Epithelial cell of proximal tubule (primary cell): ENCODE measurements around the gene MEG3. TPM values are rescaled to one million over a fixed set of nuclear protein-coding genes. Genes with fewer than 3 reads are reported as not detected.

Experiments used
- DNase-seq: peaks from one replicate; pipeline ENCODE4 v3.0.0-alpha.2; 2011; ENCODE audit warnings: low read depth
- H3K4me3 ChIP-seq: 2 replicates; pipeline ENCODE4 v1.5.1; 2011; ENCODE audit warnings: low read depth, mild to moderate bottlenecking, low read length
- total RNA-seq: library from RNA; depleted of rRNA; stranded (reverse); fragments of >200 nt; gene quantifications from 2 replicates; pipeline ENCODE4 v1.2.3, GENCODE V29; 2015
- TF ChIP-seq, protein P1 (sequence below): conservative IDR thresholded peaks from 2 replicates; pipeline ENCODE4 v1.5.1; 2012; ENCODE audit warnings: low read depth, mild to moderate bottlenecking, low read length

Gene MEG3
- total RNA-seq, 1 donor from 2014 or later: 26.0 TPM

GRCh38 chr14:100879194-100879593 lies 53.3 kb downstream of the MEG3 start:
- no peak overlapping the region for H3K4me3 ChIP-seq
- DNase-seq: no peak
- TF ChIP-seq, protein P1, sequence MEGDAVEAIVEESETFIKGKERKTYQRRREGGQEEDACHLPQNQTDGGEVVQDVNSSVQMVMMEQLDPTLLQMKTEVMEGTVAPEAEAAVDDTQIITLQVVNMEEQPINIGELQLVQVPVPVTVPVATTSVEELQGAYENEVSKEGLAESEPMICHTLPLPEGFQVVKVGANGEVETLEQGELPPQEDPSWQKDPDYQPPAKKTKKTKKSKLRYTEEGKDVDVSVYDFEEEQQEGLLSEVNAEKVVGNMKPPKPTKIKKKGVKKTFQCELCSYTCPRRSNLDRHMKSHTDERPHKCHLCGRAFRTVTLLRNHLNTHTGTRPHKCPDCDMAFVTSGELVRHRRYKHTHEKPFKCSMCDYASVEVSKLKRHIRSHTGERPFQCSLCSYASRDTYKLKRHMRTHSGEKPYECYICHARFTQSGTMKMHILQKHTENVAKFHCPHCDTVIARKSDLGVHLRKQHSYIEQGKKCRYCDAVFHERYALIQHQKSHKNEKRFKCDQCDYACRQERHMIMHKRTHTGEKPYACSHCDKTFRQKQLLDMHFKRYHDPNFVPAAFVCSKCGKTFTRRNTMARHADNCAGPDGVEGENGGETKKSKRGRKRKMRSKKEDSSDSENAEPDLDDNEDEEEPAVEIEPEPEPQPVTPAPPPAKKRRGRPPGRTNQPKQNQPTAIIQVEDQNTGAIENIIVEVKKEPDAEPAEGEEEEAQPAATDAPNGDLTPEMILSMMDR: no peak

- TF ChIP-seq, protein P1: no peak
- no peak overlapping the region for H3K4me3 ChIP-seq
- no peak for DNase-seq
Measured at GRCh38 chr14:100879782-100880181, 53.9 kb downstream of the MEG3 start.

- H3K4me3 ChIP-seq: no peak overlapping the region
- TF ChIP-seq, protein P1: no peak
- no peak for DNase-seq
Measured at GRCh38 chr14:100880271-100881101, 54.6 kb downstream of the MEG3 start.

GRCh38 chr14:100881211-100882025 lies 55.5 kb downstream of the MEG3 start:
- no peak for DNase-seq
- H3K4me3 ChIP-seq: no peak overlapping the region
- TF ChIP-seq, protein P1: no peak

DNA sequence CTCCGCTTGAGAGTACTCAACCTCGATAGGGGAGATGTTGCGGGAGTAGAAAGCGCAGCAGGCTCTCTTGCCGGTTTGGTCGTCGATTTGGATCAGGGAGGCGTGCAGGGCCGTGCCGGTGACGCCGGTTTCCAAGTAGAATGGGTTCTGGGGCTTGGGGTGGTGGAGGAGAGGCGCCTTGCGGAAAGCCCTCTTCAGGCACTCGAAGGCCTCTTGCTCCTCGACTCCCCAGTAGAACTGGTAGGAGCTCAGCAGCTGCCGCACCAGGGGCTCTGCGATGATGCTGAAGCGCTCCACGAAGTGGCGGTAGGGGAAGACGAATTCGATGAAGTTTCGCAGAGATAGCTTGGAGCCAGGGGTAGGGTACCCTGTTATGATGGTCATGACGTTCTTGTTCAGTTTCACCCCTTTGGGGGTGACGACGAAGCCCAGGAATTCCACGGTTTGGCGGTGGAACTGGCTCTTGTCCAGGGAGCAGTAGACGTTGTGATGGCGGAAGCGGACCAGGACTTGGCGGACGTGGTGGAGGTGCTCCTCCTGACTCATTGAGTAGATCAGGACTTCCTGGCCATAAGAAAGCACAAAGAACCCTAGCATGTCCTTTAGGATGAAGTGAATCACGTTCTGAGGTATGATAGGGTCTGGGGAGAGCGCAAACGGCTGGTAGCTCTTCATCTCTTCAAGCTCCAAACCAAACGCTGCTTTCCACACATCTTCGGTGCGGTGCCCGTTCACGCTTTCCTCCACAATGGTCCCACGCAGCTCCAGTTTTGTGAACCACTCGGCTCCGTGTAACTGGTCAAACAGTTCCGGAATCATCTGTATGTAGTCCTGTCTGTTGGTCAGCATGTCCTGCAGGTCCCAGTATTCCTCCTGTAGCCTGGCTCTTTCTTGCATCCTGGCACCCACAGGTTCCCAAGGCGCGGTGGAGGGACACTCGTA lies 56.4 kb downstream of the MEG3 start:
- TF ChIP-seq, protein P1: no peak

DNA sequence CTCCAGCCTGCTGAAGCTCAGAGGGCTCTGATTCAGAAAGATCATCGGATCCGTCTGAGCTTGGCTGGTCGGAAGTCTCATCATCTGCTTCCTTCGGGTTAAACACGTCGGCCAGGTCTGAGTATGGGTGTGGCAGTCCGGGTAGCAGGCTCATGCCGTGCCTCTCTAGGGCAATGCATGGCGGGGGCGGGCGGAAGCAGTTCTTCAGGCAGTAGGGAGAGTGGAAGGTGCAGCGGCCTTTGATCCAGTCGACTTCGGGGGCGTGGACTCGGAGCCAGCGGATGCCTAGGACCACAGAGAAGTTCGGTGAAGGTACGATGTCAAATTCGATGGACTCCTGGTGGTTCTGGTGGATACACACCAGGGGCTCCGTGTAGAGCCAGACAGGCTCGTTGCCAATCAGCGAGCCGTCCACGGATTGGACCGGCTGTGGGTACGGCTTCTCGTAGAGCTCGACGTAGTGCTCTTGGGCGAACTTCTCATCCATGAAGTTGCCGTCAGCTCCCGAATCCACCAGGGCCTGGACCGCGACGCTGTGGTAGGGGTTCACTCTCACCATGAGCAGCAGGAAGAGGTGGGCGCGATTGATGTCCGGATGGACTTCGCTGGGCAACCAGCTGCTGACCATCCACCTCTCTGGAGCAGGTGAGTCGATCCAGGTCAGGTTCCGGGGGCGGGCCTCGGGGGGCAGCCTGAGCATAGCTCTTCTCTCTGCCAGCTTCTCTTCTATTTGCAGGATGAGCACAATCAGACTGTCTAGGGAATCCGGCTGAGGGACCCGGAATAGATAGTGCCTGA lies 57.3 kb downstream of the MEG3 start:
- TF ChIP-seq, protein P1: no peak
- no peak for DNase-seq
- no peak overlapping the region for H3K4me3 ChIP-seq

More for the DNA sequence above, 56.4 kb downstream of the MEG3 start:
- no peak overlapping the region for H3K4me3 ChIP-seq
- no peak for DNase-seq
